GM04503 (cell line): ENCODE results near the gene CCDC136.

Experiments
- DNase-seq: peaks from one replicate; pipeline ENCODE4 v3.0.0-alpha.2; 2012; ENCODE audit warnings: low read depth

The CCDC136 gene

GRCh38 chr7:128863433-128863989, 71.7 kb downstream of the CCDC136 start:
- peak; percentile 32 for DNase-seq

GRCh38 chr7:128865303-128865702, 73.5 kb downstream of the CCDC136 start:
- no peak for DNase-seq

- no peak for DNase-seq
Measured at GRCh38 chr7:128865996-128866877, 74.5 kb downstream of the CCDC136 start.

- DNase-seq: no peak
Measured at GRCh38 chr7:128867241-128867640, 75.5 kb downstream of the CCDC136 start.

- DNase-seq: no peak
Measured at GRCh38 chr7:128867842-128868623, 76.3 kb downstream of the CCDC136 start.

GRCh38 chr7:128868624-128869137, 76.9 kb downstream of the CCDC136 start:
- DNase-seq: no peak

GRCh38 chr7:128869138-128869943, 77.6 kb downstream of the CCDC136 start:
- DNase-seq: no peak

- no peak for DNase-seq
Measured at GRCh38 chr7:128869944-128870285, 78.1 kb downstream of the CCDC136 start.

GRCh38 chr7:128871050-128871449, 79.3 kb downstream of the CCDC136 start:
- DNase-seq: no peak
